Neural cell (in vitro differentiated cells): ENCODE measurements around the gene SKIL. TPM values are rescaled to one million over a fixed set of nuclear protein-coding genes. Genes with fewer than 3 reads are reported as not detected.

Source experiments
- H2AFZ ChIP-seq: fragments of 200-600, 300-800 bp; sonication (generic), shearing (Covaris generic); 2 replicates; pipeline ENCODE4 v1.6.0; 2014; ENCODE audit warnings: low read depth, mild to moderate bottlenecking, antibody characterized with exemption, low read length, moderate library complexity
- H3F3A ChIP-seq: fragments of 200-600 bp; shearing (Covaris generic); 2 replicates; pipeline ENCODE4 v1.6.1; 2016; ENCODE audit warnings: mild to moderate bottlenecking, moderate library complexity, mixed read lengths, antibody characterized with exemption, low read length; ENCODE audit not compliant: insufficient read depth, poor library complexity, severe bottlenecking
- H3K27ac ChIP-seq: fragments of 200-600, 300-800 bp; sonication (generic), shearing (Covaris generic); 2 replicates; pipeline ENCODE4 v1.5.1; 2014; ENCODE audit warnings: mild to moderate bottlenecking, low read length, moderate library complexity
- H3K27me3 ChIP-seq: fragments of 300-800, 200-600 bp; sonication (generic), shearing (Covaris generic); 2 replicates; pipeline ENCODE4 v1.6.0; 2014; ENCODE audit warnings: mild to moderate bottlenecking, low read depth, low read length, moderate library complexity; ENCODE audit not compliant: insufficient read depth
- H3K36me3 ChIP-seq: fragments of 300-800, 200-600 bp; sonication (generic), shearing (Covaris generic); 2 replicates; pipeline ENCODE4 v1.5.1; 2014; ENCODE audit warnings: mild to moderate bottlenecking, antibody characterized with exemption, low read length, moderate library complexity; ENCODE audit not compliant: insufficient read depth
- H3K4me2 ChIP-seq: fragments of 300-800, 200-600 bp; sonication (generic), shearing (Covaris generic); 2 replicates; pipeline ENCODE4 v1.6.0; 2014; ENCODE audit warnings: mild to moderate bottlenecking, low read length
- H3K4me3 ChIP-seq: fragments of 300-800, 200-600 bp; sonication (generic), shearing (Covaris generic); 2 replicates; pipeline ENCODE4 v1.5.1; 2014; ENCODE audit warnings: mild to moderate bottlenecking, low read length, moderate library complexity
- H3K79me2 ChIP-seq: fragments of 200-600 bp; shearing (Covaris generic); replicated peaks from 2 replicates; pipeline ENCODE4 v1.6.0; 2014; ENCODE audit warnings: mild to moderate bottlenecking, low read length, moderate library complexity; ENCODE audit not compliant: insufficient read depth
- H3K9ac ChIP-seq: fragments of 300-800, 200-600 bp; sonication (generic), shearing (Covaris generic); 2 replicates; pipeline ENCODE4 v1.6.1; 2016; ENCODE audit warnings: mild to moderate bottlenecking, low read length, mixed read lengths
- H3K9me2 ChIP-seq: fragments of 200-600 bp; shearing (Covaris generic); 2 replicates; pipeline ENCODE4 v1.6.1; 2016; ENCODE audit warnings: mild to moderate bottlenecking, low read length, mixed read lengths; ENCODE audit not compliant: insufficient read depth
- H3K9me3 ChIP-seq: fragments of 200-600, 300-800 bp; sonication (generic), shearing (Covaris generic); 2 replicates; pipeline ENCODE4 v1.6.1; 2016; ENCODE audit warnings: mild to moderate bottlenecking, mixed run types, low read length, moderate library complexity, mixed read lengths
- H4K20me1 ChIP-seq: fragments of 200-600 bp; shearing (Covaris generic); 2 replicates; pipeline ENCODE4 v1.6.1; 2016; ENCODE audit warnings: mild to moderate bottlenecking, mixed run types; ENCODE audit not compliant: insufficient read depth
- EP300 ChIP-seq: fragments of 450-650 bp; conservative IDR thresholded peaks from 2 replicates; pipeline ENCODE4 v1.6.1; 2014; ENCODE audit warnings: antibody characterized with exemption, mild to moderate bottlenecking, moderate library complexity; ENCODE audit not compliant: poor library complexity, severe bottlenecking
- MXI1 ChIP-seq: fragments of 450-650 bp; conservative IDR thresholded peaks from 2 replicates; pipeline ENCODE4 v1.6.1; 2014; ENCODE audit warnings: antibody characterized with exemption, mild to moderate bottlenecking; ENCODE audit not compliant: poor library complexity, severe bottlenecking
- POLR2AphosphoS5 ChIP-seq: IDR thresholded peaks from 2 replicates; pipeline ENCODE4 v1.6.1; 2012
- RAD21 ChIP-seq: fragments of 450-650 bp; conservative IDR thresholded peaks from 2 replicates; pipeline ENCODE4 v1.6.1; 2014; ENCODE audit warnings: antibody characterized with exemption, mild to moderate bottlenecking, moderate library complexity
- SMC3 ChIP-seq: fragments of 450-650 bp; conservative IDR thresholded peaks from 2 replicates; pipeline ENCODE4 v1.6.1; 2014; ENCODE audit warnings: antibody characterized with exemption, mild to moderate bottlenecking, moderate library complexity; ENCODE audit not compliant: poor library complexity
- TAF1 ChIP-seq: IDR thresholded peaks from 2 replicates; pipeline ENCODE4 v1.6.1; 2012; ENCODE audit warnings: low read depth
- polyA plus RNA-seq: library from polyadenylated mRNA; depleted of rRNA; stranded (reverse); fragments of >200 nt; gene quantifications from 2 replicates; pipeline ENCODE4 v1.2.3, GENCODE V29; 2014
- TF ChIP-seq, protein P1 (sequence below): IDR thresholded peaks from 2 replicates; pipeline ENCODE4 v1.6.1; 2012; ENCODE audit warnings: borderline replicate concordance
- TF ChIP-seq, protein P2 (sequence below): fragments of 450-650 bp; IDR thresholded peaks from 2 replicates; pipeline ENCODE4 v1.5.1; 2014; ENCODE audit warnings: antibody characterized with exemption, mild to moderate bottlenecking, moderate library complexity; ENCODE audit not compliant: poor library complexity, severe bottlenecking

Gene SKIL
- polyA plus RNA-seq, 1 donor from 2014 or later = 36.9 TPM

DNA sequence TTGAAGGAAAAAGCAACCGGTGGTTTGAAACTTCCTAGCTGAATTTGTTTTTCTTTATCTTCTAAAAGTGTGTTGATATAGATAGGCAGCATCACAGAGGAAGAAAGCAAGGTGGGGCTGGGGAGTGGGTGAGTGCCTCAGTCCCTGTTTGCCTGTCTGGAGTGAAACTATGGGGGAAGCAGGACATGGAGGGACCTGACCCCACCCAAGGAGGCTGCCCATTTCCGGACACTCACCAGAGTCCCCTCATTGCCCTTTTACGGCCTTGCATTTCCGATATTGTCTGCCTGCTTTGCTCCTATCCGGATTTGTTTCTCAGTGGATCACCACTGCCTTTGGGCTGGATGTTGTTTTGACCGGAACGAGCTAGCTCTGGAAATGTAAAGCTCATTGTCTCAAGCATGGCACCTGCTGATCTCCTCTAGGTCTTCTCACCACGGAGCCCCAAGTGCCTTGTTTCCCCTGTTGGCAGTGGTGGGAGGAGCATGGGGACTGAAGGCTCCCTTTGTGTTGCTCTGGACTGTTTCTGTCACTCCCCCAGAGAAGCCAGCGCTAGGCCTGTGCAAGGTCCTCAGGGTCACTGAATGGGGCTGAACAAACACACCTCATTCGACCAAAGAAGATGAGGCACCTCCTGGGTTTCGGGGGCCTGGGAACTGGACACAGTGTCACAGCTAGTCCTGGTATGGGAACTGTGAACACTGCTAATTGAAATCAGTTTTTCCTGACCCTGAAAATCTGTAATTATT, 68.2 kb downstream of the SKIL start:
- no peak overlapping the region for H3K4me3 ChIP-seq
- no peak overlapping the region for H3K9ac ChIP-seq
- H3K27me3 ChIP-seq = peaks cover 2% of the 10 kb centered on the region
- H3K4me2 ChIP-seq = no peak overlapping the region
- H3K27ac ChIP-seq = no peak overlapping the region
- no peak overlapping the region for H2AFZ ChIP-seq
- no peaks in the 10 kb centered on the region for H3F3A ChIP-seq
- TF ChIP-seq SMC3 = no peak
- TF ChIP-seq, protein P1, sequence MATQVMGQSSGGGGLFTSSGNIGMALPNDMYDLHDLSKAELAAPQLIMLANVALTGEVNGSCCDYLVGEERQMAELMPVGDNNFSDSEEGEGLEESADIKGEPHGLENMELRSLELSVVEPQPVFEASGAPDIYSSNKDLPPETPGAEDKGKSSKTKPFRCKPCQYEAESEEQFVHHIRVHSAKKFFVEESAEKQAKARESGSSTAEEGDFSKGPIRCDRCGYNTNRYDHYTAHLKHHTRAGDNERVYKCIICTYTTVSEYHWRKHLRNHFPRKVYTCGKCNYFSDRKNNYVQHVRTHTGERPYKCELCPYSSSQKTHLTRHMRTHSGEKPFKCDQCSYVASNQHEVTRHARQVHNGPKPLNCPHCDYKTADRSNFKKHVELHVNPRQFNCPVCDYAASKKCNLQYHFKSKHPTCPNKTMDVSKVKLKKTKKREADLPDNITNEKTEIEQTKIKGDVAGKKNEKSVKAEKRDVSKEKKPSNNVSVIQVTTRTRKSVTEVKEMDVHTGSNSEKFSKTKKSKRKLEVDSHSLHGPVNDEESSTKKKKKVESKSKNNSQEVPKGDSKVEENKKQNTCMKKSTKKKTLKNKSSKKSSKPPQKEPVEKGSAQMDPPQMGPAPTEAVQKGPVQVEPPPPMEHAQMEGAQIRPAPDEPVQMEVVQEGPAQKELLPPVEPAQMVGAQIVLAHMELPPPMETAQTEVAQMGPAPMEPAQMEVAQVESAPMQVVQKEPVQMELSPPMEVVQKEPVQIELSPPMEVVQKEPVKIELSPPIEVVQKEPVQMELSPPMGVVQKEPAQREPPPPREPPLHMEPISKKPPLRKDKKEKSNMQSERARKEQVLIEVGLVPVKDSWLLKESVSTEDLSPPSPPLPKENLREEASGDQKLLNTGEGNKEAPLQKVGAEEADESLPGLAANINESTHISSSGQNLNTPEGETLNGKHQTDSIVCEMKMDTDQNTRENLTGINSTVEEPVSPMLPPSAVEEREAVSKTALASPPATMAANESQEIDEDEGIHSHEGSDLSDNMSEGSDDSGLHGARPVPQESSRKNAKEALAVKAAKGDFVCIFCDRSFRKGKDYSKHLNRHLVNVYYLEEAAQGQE = no peak
- no peaks in the 10 kb centered on the region for H3K79me2 ChIP-seq
- no peaks in the 10 kb centered on the region for H4K20me1 ChIP-seq
- H3K9me3 ChIP-seq = no peaks in the 10 kb centered on the region
- H3K36me3 ChIP-seq = no peaks in the 10 kb centered on the region
- no peaks in the 10 kb centered on the region for H3K9me2 ChIP-seq

DNA sequence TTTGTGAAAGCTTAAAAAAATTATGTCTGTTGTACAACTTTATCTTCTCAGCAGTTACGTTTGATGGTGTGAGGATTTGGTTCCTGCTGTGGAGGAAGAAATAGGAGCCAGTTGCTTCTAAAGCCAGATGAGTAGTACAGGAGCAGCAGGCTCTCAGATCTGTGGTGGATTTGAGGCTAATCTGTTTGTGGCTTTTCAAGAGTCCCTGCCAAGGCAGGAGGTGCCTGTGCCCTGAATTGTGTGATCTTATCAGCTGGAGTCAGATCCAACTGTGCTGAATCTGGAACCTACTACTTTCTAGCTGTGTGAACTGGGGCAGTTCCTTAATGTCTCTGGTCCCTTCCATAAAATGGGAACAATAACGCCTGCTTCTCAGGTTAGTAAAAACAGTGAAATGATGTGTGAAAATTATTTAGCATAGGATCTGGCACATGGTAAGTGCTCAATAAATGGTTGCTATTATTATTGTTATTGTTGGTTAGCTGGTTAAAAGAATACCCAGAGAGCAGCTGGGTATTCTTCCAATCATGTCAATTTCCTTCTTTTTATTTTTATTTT, 68.8 kb downstream of the SKIL start:
- H3K27me3 ChIP-seq = no peaks in the 10 kb centered on the region
- H3K4me2 ChIP-seq = no peak overlapping the region
- H3F3A ChIP-seq = no peaks in the 10 kb centered on the region
- no peak overlapping the region for H3K4me3 ChIP-seq
- no peaks in the 10 kb centered on the region for H3K9me2 ChIP-seq
- TF ChIP-seq POLR2AphosphoS5 (no peak), EP300 (no peak), SMC3 (no peak), TAF1 (no peak), MXI1 (no peak), RAD21 (no peak)
- TF ChIP-seq, protein P2, sequence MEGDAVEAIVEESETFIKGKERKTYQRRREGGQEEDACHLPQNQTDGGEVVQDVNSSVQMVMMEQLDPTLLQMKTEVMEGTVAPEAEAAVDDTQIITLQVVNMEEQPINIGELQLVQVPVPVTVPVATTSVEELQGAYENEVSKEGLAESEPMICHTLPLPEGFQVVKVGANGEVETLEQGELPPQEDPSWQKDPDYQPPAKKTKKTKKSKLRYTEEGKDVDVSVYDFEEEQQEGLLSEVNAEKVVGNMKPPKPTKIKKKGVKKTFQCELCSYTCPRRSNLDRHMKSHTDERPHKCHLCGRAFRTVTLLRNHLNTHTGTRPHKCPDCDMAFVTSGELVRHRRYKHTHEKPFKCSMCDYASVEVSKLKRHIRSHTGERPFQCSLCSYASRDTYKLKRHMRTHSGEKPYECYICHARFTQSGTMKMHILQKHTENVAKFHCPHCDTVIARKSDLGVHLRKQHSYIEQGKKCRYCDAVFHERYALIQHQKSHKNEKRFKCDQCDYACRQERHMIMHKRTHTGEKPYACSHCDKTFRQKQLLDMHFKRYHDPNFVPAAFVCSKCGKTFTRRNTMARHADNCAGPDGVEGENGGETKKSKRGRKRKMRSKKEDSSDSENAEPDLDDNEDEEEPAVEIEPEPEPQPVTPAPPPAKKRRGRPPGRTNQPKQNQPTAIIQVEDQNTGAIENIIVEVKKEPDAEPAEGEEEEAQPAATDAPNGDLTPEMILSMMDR = no peak
- TF ChIP-seq, protein P1 = no peak
- no peak overlapping the region for H3K27ac ChIP-seq
- H4K20me1 ChIP-seq = no peaks in the 10 kb centered on the region
- H3K9ac ChIP-seq = no peak overlapping the region
- no peaks in the 10 kb centered on the region for H3K9me3 ChIP-seq
- H3K79me2 ChIP-seq = no peaks in the 10 kb centered on the region
- no peak overlapping the region for H2AFZ ChIP-seq
- H3K36me3 ChIP-seq = no peaks in the 10 kb centered on the region
